Prostate gland (tissue), 2 donors: ENCODE data around the gene RABGEF1.
"Not testable (repeated sequence)": the region's sequence is repeated elsewhere in the genome, so short reads cannot be mapped to it uniquely, and the experiment has no call there.

Source experiments
- POLR2A ChIP-seq: fragments of 450-650 bp; IDR thresholded peaks from one replicate; pipeline ENCODE4 v1.6.1; 2016; ENCODE audit warnings: antibody characterized with exemption, mild to moderate bottlenecking
- POLR2AphosphoS5 ChIP-seq: sonication (generic); formaldehyde crosslinking; IDR thresholded peaks from one replicate; pipeline ENCODE4 v1.6.1; 2017; ENCODE audit warnings: antibody characterized with exemption
- TF ChIP-seq, protein P1 (sequence below), 4 experiments: fragments of 200-600 bp in 2 of 4; fragments of 450-650 bp in 2 of 4; sonication (generic) in 2 of 4; IDR thresholded peaks; 1 replicate in 3 of 4; 2 replicates in 1 of 4; pipeline ENCODE4 v1.5.1; 2016 to 2019; ENCODE audit warnings: antibody characterized with exemption in 4 of 4, mild to moderate bottlenecking in 2 of 4, moderate library complexity in 2 of 4

DNA sequence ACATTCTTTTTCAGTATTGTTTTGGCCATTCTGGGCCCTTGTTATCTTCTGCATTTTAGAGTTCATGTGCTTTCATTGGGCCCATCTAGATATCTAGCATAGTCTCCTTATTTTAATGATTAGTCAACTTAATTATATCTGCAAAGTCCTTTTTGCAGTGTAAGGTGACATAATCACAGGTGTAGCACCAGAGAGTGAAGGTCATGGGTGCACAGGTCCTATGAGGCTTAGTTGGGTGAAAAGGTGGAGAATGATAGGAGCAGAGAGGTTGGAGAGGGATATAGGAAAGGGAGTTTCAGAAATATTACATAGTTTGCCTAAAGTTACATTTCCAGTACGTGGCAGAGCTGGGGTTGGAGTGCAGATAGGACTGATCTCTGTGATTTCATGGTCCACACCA is 24.4 kb downstream of the RABGEF1 start:
- not testable (repeated sequence) for TF ChIP-seq POLR2A, POLR2AphosphoS5
- TF ChIP-seq, protein P1, sequence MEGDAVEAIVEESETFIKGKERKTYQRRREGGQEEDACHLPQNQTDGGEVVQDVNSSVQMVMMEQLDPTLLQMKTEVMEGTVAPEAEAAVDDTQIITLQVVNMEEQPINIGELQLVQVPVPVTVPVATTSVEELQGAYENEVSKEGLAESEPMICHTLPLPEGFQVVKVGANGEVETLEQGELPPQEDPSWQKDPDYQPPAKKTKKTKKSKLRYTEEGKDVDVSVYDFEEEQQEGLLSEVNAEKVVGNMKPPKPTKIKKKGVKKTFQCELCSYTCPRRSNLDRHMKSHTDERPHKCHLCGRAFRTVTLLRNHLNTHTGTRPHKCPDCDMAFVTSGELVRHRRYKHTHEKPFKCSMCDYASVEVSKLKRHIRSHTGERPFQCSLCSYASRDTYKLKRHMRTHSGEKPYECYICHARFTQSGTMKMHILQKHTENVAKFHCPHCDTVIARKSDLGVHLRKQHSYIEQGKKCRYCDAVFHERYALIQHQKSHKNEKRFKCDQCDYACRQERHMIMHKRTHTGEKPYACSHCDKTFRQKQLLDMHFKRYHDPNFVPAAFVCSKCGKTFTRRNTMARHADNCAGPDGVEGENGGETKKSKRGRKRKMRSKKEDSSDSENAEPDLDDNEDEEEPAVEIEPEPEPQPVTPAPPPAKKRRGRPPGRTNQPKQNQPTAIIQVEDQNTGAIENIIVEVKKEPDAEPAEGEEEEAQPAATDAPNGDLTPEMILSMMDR (IDR thresholded peaks at IDR 0.05) = not testable (repeated sequence)
